Dermis blood vessel endothelial cell (primary cell): ENCODE data around the gene ATP13A2. TPM values are rescaled to one million over a fixed set of nuclear protein-coding genes. Genes with fewer than 3 reads are reported as not detected.
"Not testable (repeated sequence)": the region's sequence is repeated elsewhere in the genome, so short reads cannot be mapped to it uniquely, and the experiment has no call there.

Source experiments
- DNase-seq: peaks from one replicate; pipeline ENCODE4 v3.0.0; 2010
- total RNA-seq: library from RNA; depleted of rRNA; stranded (reverse); fragments of >200 nt; gene quantifications from 2 replicates; pipeline ENCODE4 v1.2.3, GENCODE V29; 2014

Gene ATP13A2
- total RNA-seq, 1 donor from 2014 or later, result 72.3 TPM

GRCh38 chr1:16958475-16958874 lies 53.3 kb downstream of the ATP13A2 start:
- DNase-seq, result no peak

GRCh38 chr1:16957731-16958130 lies 54.0 kb downstream of the ATP13A2 start:
- no peak for DNase-seq

- DNase-seq, result no peak
Measured at GRCh38 chr1:16956775-16957174, 55.0 kb downstream of the ATP13A2 start.

GRCh38 chr1:16955186-16955585 lies 56.5 kb downstream of the ATP13A2 start:
- DNase-seq, result no peak

GRCh38 chr1:16954579-16954978 lies 57.1 kb downstream of the ATP13A2 start:
- no peak for DNase-seq

- DNase-seq, result not testable (repeated sequence)
Measured at GRCh38 chr1:16952376-16952775, 59.4 kb downstream of the ATP13A2 start.

- DNase-seq, result peak; percentile 35
Measured at GRCh38 chr1:16949026-16949425, 62.7 kb downstream of the ATP13A2 start.

- DNase-seq, result not testable (repeated sequence)
Measured at GRCh38 chr1:16948282-16948891, 63.3 kb downstream of the ATP13A2 start.

GRCh38 chr1:16946646-16947045 lies 65.1 kb downstream of the ATP13A2 start:
- no peak for DNase-seq

- DNase-seq, result not testable (repeated sequence)
Measured at GRCh38 chr1:16946185-16946584, 65.5 kb downstream of the ATP13A2 start.

GRCh38 chr1:16945512-16945911 lies 66.2 kb downstream of the ATP13A2 start:
- DNase-seq, result not testable (repeated sequence)

GRCh38 chr1:16944038-16944437 lies 67.7 kb downstream of the ATP13A2 start:
- DNase-seq, result no peak

- not testable (repeated sequence) for DNase-seq
Measured at GRCh38 chr1:16939386-16940180, 72.1 kb downstream of the ATP13A2 start.

- no peak for DNase-seq
Measured at GRCh38 chr1:16938351-16939321, 73.1 kb downstream of the ATP13A2 start.

- not testable (repeated sequence) for DNase-seq
Measured at GRCh38 chr1:16936580-16936979, 75.1 kb downstream of the ATP13A2 start.

Other genes starting within 250 kb of the ATP13A2 start
- under 0.01 TPM in 2 replicates for gene RNU1-2, start 115.9 kb downstream of the ATP13A2 start, total RNA-seq
- gene CROCC, start 90.0 kb downstream of the ATP13A2 start, total RNA-seq, result 19.7 and 20.6 TPM in 2 replicates
- gene MFAP2, start 31.3 kb downstream of the ATP13A2 start, total RNA-seq, result 8.9 and 24.5 TPM in 2 replicates
- gene SDHB, start 42.1 kb upstream of the ATP13A2 start, total RNA-seq, result 116 and 129 TPM in 2 replicates
- 0.17 and 0.19 TPM in 2 replicates for gene PADI2, start 107.5 kb upstream of the ATP13A2 start, total RNA-seq
- gene PADI1, start 193.2 kb upstream of the ATP13A2 start, total RNA-seq, result 0.05 and 0.85 TPM in 2 replicates
- gene PADI3, start 237.2 kb upstream of the ATP13A2 start, total RNA-seq, result not detected in 2 replicates